ENCODE results near the gene HK1.

The HK1 gene

DNA sequence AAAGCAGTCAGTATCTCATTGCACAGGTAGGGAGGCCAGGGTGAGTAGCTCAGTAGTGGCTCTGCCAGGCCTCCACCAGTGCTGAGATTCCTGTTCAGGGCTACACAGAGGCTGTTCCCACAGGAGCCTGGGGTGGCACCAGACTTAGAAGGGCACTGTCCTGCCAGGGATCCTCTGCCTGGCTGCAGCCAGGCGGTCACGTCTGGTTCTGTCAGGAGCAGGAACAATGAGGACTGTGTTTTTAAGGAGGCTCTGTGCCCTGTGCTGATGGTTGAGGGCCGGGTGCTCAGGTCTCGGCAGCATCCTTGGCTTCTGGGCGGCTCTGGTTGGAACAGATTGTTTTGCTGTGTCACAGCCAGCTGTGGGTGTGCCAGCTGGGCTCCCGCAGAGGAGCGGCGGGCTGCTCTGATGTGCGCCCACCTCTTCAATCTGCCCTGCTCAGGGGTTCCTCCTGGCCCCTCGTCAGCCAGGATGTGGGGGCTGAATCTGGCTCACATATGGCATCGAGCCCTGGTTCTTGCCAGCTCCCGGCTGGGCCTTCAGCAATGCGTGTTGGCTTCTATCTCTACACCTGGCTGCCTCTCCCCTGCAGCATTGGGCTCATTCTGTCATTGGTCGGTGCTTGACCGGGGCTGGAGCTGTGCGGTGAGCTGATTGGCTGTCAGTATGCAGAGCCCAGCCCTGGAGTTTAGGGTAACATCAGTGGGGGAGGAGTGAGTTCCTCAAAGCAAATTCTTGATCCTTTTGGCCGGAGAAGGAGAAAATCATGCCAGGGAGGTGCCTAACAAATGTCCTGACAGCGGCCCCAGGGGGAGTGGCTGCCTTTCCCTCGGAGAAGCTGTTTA is 97.2 kb downstream of the HK1 start:
- DNase-seq (ENCODE audit: low spot score), result no peak

DNA sequence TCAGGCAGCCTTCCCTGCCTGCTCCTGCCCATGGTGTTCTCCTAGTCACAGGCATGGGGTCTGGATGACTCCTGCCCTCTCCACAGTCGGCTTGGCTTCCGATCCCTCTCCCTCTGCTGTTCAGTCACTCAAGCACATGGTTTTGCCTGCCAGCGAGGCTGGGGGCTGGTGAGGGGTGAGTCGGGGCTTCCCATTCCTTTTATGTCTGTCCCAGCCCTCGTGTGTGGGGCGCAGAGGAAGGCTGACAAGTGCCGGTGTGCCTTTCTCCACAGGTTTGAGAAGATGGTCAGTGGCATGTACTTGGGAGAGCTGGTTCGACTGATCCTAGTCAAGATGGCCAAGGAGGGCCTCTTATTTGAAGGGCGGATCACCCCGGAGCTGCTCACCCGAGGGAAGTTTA is 98.4 kb downstream of the HK1 start:
- no peak for DNase-seq (ENCODE audit: low spot score)

DNA sequence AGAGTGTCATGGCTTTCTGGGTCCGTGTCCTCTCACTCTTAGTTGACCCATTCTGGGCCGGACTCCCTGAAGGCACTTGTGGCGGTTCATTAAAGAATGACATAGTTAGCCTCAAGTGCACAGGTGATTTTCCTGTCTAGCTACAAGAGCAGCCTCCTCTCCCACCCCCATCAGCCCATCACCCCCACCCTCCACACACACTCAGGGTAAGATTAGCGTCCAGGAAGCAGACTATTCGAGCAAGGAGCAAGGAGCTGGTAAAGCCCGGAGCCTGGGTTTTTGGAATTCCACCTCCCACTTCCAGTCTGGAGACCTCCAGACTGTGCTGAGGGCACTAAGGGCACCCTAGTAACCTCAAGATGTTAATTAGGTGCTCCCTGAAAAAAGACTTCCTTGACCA is 98.9 kb downstream of the HK1 start:
- DNase-seq (ENCODE audit: low spot score), result no peak

DNA sequence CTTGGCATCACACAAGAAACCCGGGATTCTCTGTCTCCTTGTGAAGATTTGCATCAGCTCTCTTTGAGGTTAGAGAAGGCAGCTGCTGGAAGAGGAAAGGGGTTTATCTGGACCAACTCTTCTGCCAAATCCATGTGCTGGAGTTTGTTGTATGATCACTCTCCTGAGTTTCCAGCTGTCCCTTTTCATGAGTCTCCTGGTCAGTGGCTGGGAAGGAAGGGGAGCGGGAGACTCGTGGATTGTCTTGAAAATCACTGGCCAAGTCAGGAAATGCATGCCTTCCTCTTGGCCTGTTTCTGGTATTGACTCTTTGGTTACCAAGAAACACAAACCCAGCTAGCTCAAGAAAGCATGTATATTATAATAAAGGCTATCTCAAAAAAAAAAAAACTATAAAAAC is 99.6 kb downstream of the HK1 start:
- DNase-seq (ENCODE audit: low spot score), result peak; percentile 73

DNA sequence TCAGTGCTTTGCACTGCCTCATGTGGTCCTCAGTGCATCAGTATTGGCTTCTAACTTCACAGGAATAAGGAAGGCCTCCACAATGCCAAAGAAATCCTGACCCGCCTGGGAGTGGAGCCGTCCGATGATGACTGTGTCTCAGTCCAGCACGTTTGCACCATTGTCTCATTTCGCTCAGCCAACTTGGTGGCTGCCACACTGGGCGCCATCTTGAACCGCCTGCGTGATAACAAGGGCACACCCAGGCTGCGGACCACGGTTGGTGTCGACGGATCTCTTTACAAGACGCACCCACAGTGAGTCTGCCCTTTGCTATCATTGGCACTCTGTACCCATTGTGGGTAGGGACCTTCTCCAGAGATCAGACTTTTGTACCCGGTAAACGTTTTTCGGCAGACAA is 101.5 kb downstream of the HK1 start:
- DNase-seq (ENCODE audit: low spot score), result no peak

DNA sequence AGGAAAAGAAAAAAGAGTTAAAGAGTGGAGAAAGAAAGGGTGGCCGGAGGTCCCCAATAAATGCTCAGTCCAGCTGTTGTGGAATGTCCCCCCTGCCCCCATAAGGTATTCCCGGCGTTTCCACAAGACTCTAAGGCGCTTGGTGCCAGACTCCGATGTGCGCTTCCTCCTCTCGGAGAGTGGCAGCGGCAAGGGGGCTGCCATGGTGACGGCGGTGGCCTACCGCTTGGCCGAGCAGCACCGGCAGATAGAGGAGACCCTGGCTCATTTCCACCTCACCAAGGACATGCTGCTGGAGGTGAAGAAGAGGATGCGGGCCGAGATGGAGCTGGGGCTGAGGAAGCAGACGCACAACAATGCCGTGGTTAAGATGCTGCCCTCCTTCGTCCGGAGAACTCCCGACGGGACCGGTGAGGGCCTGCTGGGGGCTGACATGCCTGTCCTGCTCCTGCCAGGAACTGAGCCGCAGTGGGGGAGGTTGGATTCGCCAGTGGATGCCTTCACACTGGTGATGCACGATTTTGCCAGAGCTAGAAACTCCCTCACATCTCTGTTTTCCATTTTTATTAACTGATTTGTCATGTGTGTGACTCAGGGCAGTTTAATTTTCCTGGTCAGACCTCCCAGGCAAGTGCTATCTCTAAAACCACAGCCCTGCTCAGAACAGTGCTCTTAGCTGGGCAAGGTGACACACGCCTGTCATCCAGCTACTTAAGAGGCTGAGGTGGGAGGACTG is 104.3 kb downstream of the HK1 start:
- DNase-seq (ENCODE audit: low spot score), result peak; percentile 90

DNA sequence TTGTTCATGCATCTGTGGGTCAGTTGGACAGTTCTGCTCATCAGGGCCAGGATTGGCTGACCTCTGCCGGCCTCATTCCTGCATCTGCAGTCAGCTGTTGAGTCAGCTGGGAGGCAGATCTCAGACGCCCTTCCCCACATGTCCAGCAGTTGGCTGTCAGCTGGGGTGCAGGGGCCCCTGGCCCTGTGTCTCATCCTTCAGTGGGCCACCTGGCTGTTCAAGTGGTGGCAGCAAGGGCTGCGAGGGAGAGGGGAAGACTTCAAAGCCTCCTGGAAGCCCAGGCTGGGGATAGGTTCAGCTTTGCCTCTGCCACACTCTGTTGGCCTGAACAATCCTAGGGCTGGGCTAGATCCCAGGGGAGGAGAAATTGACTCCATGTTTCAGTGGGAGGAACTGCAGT is 105.3 kb downstream of the HK1 start:
- peak; percentile 84 for DNase-seq (ENCODE audit: low spot score)

DNA sequence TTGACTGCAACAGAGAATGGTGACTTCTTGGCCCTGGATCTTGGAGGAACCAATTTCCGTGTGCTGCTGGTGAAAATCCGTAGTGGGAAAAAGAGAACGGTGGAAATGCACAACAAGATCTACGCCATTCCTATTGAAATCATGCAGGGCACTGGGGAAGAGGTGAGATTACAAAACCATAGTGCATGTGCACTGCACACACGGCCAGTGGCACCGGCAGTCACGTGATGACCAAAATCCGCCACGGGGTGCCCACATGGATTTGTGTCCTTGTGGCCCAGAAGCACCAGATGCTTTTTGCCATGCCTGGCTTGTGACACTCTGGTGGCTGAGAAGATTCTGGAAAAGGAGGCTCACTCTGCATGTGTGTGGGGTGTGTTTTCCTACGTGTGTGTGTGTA is 106.0 kb downstream of the HK1 start:
- DNase-seq (ENCODE audit: low spot score), result no peak

DNA sequence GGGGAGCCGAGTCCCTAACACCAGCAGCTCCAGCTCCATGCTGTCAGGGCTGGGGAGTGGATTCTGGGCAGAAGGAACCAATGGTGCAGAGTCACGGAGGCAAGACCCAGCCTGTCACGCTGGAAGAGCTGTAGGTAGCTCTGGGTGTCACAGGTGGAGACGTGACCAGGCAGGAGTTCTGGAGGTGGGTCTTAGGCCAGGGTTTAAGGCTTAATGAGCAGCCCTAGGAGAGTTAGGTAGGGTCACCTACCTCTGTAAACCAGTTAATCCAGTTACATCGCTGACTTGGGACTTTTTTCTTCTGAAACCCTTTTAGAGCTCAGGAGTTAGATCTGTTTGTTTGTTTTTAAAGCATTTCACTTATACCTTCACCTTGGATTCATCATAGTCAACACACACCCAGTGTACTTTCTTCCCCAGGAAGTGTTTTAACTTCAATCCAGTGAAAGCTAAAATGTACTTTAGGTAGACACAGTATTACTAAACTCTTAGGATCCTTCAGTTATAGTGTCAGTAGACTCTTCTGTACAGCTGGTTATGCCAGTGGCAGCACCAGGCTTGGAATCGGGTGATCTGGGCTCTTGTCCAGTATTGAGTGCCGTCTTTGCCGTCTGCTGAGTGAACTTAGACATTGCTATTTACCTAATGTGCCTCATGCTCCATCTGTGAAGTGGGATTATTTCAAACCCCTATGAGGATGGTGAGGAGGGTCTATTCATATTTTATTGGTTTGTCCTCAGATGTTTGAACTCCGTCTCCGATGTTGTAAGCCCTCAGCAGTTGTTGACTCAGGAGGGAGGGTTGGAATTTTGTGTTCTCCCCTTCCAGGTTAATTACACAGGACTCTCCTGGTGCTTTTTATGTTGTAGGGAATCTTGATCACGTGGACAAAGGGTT is 107.4 kb downstream of the HK1 start:
- DNase-seq (ENCODE audit: low spot score), result no peak

DNA sequence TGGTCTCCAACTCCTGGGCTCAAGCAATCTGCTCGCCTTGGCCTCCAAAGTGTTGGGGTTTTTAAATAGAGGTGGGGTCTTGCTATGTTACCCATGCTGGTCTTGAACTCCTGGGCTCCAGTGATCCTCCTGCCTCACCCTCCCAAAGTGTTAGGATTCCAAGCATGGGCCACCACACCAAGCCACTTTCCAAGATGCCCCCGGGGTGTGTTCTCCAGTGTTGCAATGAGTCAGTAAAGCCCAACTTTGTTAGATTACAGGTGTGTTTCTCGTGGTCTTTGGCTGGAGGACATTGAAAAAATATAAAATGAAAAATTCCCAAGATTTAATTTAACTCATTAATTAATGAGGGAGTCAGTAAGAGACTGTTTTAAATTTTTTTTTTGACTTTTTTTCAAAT is 109.2 kb downstream of the HK1 start:
- DNase-seq (ENCODE audit: low spot score), result no peak

DNA sequence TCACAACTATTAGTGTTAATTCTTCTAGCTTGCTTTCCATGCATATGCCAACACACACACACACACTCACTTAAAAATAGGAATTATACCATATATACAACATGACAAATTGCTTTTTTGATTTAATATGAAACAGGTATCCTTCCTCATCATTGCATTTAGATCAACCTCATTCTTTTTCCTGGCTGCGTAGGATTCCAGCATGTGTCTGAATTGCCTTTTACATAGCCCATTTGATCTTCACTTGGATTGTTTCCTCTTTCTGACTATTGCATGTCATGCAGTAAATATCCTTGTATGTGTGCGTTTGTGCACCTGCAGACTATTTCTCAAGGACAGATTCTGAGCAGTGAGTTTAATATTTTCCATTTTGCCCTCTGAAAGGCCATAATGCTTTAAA is 110.2 kb downstream of the HK1 start:
- DNase-seq (ENCODE audit: low spot score), result no peak

DNA sequence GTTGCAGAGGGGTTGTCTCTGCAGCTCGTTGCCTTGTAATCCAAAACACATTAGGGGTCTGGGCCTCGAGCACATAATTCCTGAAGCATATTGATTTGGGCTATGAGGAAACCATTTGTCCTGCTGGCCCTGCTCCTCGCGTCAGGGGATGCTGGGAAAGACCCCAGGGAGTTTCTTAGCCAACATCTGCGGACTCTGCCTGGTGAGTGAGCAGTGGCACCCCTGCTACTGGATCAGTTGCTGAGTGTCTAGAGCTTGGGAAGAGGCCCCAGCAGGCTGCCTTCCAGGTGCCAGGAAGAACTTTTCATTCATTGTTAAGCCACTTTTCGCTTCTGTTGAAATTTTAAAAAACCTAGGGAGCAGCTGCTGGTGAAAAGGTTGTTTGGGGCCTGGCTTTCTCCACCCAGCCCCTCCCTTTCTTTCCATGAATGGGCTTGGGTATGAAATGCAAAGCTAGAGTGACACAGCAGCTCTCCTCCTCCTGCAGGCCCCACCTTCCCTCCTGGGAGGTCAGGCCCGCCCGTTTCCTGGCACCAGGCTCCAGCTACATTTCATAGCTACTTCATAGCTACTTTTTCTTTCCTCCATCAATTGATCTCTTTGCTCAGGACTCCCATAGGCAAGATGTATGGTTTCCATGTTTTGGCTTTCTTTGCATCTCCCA is 111.7 kb downstream of the HK1 start:
- DNase-seq (ENCODE audit: low spot score), result no peak

DNA sequence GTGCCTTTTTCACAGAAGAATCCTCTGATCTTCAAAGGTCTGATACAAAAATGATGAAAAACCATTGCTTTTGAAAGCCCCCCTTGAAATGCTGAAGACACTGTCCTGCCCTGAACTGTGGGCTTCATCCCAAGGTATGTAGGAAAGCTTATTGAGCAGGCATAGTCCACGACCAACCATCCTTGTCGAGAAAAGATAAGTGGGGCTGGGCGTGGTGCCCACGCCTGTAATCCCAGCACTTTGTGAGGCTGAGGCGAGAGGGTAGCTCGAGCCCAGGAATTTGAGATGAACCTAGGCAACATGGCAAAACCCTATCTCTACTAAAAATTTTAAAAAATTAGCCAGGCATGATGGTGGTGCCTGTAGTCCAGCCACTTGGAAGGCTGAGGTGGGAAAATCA is 112.9 kb downstream of the HK1 start:
- DNase-seq (ENCODE audit: low spot score), result no peak

DNA sequence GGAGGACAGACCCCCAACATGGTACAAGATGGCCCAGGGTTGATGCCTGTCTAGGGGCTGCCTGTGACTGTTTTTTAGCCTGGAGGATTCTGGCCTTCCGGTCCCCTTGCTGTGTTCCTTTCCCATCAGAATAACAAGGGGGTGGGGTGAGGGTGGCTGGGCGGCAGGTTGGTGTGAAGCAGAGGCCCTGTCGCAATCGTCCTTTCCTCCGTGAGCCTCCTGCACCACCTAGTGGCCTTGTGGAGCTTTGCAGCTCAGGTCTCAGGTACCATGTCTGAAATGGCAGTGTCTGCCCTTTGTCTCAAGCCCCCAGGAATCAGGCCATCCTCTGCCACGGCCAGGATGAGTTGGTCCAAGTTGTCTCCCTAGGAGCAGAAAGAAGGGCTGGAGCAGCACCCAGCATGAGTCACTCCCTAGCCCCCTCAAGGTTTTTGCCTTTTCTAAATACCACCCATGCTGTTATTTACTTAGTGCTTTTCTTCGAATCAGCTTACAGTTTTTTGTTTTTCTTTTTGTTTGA is 114.2 kb downstream of the HK1 start:
- DNase-seq (ENCODE audit: low spot score), result peak; percentile 82

DNA sequence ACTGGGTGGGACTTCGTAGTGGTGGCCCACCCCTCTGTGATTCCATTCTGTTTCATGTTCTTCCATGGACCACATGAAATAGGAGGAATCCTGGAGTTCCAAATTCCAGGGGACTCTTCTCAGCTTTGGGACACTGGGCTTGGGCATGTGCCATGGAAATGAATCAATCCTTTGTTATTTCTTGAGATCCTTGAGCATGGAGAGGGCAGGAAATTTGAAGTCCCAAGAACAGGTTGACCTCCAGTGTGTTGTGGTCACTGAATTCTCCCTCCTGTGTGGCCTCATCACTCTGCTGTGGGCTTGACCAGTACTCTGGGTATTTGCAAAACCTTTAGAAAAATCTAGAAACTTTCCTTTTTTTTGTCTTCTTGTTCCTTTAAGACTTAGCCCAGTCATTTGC is 115.7 kb downstream of the HK1 start:
- no peak for DNase-seq (ENCODE audit: low spot score)

DNA sequence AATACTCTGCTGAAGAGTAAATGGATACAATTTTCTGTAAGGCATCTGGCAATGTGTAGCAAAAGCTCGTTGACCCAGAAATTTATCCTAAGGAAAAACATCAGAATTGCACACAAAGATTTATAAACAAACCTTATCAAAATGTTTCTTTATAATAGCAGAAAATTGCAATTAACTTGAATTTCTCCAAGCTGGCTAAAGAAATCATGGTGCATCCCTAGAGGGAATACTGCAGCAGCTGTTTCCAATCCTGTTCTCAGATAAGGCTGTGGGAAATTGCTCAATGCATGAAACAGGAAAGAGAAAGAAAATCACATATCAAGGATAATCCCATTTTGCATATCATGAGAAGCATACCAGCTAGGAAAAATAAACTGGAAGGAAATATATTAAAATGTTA is 119.7 kb downstream of the HK1 start:
- peak; percentile 58 for DNase-seq (ENCODE audit: low spot score)

DNA sequence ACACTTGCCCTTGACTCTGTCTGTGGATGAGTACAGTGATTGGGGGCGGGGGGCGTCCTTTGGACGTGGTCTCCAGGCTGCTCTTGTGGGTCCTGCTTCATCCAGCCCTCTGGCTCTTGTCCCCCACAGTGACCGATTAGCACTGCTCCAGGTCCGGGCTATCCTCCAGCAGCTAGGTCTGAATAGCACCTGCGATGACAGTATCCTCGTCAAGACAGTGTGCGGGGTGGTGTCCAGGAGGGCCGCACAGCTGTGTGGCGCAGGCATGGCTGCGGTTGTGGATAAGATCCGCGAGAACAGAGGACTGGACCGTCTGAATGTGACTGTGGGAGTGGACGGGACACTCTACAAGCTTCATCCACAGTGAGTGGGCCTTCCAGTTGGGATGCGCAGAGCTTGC is 120.2 kb downstream of the HK1 start:
- DNase-seq (ENCODE audit: low spot score), result no peak

DNA sequence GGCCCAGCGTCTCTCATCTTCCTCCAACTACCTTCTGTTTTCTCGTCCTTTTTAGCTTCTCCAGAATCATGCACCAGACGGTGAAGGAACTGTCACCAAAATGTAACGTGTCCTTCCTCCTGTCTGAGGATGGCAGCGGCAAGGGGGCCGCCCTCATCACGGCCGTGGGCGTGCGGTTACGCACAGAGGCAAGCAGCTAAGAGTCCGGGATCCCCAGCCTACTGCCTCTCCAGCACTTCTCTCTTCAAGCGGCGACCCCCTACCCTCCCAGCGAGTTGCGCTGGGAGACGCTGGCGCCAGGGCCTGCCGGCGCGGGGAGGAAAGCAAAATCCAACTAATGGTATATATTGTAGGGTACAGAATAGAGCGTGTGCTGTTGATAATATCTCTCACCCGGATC is 122.6 kb downstream of the HK1 start:
- DNase-seq (ENCODE audit: low spot score), result no peak

DNA sequence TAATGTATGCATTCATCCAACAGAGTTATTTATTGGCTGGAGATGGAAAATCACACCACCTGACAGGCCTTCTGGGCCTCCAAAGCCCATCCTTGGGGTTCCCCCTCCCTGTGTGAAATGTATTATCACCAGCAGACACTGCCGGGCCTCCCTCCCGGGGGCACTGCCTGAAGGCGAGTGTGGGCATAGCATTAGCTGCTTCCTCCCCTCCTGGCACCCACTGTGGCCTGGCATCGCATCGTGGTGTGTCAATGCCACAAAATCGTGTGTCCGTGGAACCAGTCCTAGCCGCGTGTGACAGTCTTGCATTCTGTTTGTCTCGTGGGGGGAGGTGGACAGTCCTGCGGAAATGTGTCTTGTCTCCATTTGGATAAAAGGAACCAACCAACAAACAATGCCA is 123.1 kb downstream of the HK1 start:
- no peak for DNase-seq (ENCODE audit: low spot score)

DNA sequence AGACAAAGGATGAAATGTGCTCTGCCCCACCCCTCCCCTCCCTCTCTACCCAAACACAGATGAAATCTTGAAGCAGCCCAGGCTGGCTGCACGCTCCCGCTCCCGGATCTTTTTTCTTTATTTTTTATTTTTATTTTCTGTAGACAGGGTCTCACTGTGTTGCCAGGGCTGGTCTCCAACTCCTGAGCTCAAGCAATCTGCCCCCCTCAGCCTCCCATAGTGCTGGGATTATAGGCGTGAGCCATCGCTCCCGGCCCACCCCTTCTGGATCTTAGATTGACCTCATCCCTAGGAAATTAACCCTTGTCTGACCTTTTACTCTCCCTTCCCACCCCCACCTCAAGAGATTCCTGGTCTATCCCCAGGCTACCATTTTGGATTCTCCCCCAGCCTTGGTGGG is 124.1 kb downstream of the HK1 start:
- DNase-seq (ENCODE audit: low spot score), result no peak

DNA sequence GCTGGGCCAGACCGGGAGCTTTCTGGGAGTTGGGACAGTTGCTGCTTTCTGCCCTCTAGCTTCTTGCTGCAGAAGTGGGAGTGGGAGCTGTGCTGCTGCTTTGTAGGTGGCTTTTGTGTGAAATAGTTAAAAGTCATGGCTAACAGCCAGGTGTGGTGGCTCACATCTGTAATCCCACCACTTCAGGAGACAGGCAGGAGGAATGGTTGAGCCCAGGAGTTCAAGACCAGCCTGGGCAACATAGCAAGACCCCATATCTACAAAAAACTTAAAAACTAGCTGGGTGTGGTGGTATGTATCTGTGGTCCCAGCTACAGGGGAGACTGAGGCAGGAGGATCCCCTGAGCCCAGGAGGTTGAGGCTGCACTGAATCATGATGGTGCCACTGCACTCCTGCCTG is 124.8 kb downstream of the HK1 start:
- no peak for DNase-seq (ENCODE audit: low spot score)

DNA sequence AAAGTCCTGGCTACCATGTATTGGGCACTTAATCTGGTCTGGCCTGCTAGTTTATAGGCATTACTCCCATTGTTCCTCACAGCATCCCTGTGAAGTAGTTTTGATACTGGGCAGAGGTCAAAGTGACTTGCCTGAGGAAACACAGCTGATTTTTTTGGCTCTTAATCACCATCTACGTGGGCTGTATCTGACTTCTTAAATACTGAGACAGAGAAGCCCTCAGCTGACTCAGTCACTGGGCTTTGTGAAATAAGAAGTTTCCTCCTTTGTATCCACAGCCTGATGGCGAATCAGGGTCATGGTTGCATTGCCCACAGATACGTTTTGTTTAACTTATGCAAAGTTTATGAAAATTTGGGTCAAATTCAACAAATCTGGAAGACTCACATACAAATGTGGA is 125.2 kb downstream of the HK1 start:
- DNase-seq (ENCODE audit: low spot score), result peak; percentile 72
